Kidney (tissue), 14 donors: ENCODE measurements around the gene PBX3. TPM values are rescaled to one million over a fixed set of nuclear protein-coding genes. Genes with fewer than 3 reads are reported as not detected.

Source experiments
- DNase-seq, 5 donors: peaks; one replicate each; pipeline ENCODE4 v3.0.0-alpha.2; 2013 to 2020
- FAIRE-seq: peaks from 2 replicates; lab custom pipeline; 2012; peaks lifted over from hg19 to GRCh38; lab: Jason Lieb, UNC
- H3K27ac ChIP-seq, 2 donors: one replicate each; pipeline ENCODE4 v1.7.0; 2013; ENCODE audit warnings: low read depth in 2 of 2, low read length in 2 of 2, inconsistent platforms in 1 of 2
- H3K27me3 ChIP-seq: one replicate; pipeline ENCODE4 v1.7.1; 2013; ENCODE audit warnings: low read length, inconsistent platforms; ENCODE audit not compliant: control insufficient read depth, insufficient read depth
- H3K36me3 ChIP-seq, 3 donors: one replicate each; pipeline versions ENCODE4 v1.7.0 to v1.7.1; 2013; ENCODE audit warnings: low read length in 3 of 3, control low read depth in 1 of 3, inconsistent platforms in 1 of 3; ENCODE audit not compliant: insufficient read depth in 3 of 3, control insufficient read depth in 2 of 3
- H3K4me1 ChIP-seq, 3 donors: one replicate each; pipeline versions ENCODE4 v1.7.0 to v1.7.1; 2013; ENCODE audit warnings: low read length in 3 of 3, inconsistent platforms in 1 of 3, low read depth in 1 of 3; ENCODE audit not compliant: control insufficient read depth in 2 of 3, insufficient read depth in 2 of 3
- H3K4me3 ChIP-seq, 3 donors: one replicate each; pipeline versions ENCODE4 v1.7.0 to v1.8.1; 2013; ENCODE audit warnings: low read length in 3 of 3, control low read depth in 1 of 3, inconsistent platforms in 1 of 3
- H3K9ac ChIP-seq, 3 donors: one replicate each; pipeline versions ENCODE4 v1.7.0 to v1.7.1; 2013; ENCODE audit warnings: low read length in 3 of 3, control low read depth in 1 of 3, inconsistent platforms in 1 of 3
- H3K9me3 ChIP-seq, 3 donors: one replicate each; pipeline versions ENCODE4 v1.7.0 to v1.7.1; 2013; ENCODE audit warnings: low read length in 3 of 3, control low read depth in 1 of 3, inconsistent platforms in 1 of 3; ENCODE audit not compliant: control insufficient read depth in 2 of 3, insufficient read depth in 1 of 3
- CTCF ChIP-seq: IDR thresholded peaks from 3 replicates; pipeline ENCODE4 v1.5.1; 2012; ENCODE audit warnings: mild to moderate bottlenecking, moderate library complexity, borderline replicate concordance; ENCODE audit not compliant: insufficient read depth; ENCODE audit errors: extremely low read depth
- intact Hi-C: fragments of 100-400 bp; cut with DNase I; formaldehyde crosslinking; loops from one replicate; pipeline ENCODE4 v1.11.1; 2022
- polyA plus RNA-seq: library from polyadenylated mRNA; stranded (reverse); fragments of 350-450 nt; fragmentation: Illumina TruSeq; extraction: RNeasy Lipid Tissue Mini Kit (QIAGEN cat#74804); gene quantifications from one replicate; pipeline ENCODE4 v1.2.3, GENCODE V29; 2014; ENCODE audit warnings: low read depth, low replicate concordance; ENCODE audit not compliant: insufficient read depth
- total RNA-seq: library from RNA; stranded (reverse); fragmentation: NEBNext Ultra II Directional; extraction: Animal tissue kit (Norgen Biotek cat#: 25700); gene quantifications from one replicate; pipeline ENCODE4 v1.2.1, GENCODE V29; 2021
- donor health status: control.
- donor health status: control.
- donor health status: control.
- donor health status: control.
- donor health status: control.
- donor health status: DM: yes; HTN: yes; CAD: no.
- donor health status: Normal renal cell carcinoma (clear cell type).

PBX3 gene
- total and polyA plus RNA-seq, 2 donors from 2014 or later: 10.2 to 23.6 TPM

- no peaks in the 10 kb centered on the region for H3K36me3 ChIP-seq
- no peak overlapping the region for H3K4me3 ChIP-seq
- DNase-seq (peak in 1 of 5 donors; percentile 52), FAIRE-seq (no peak)
- H3K4me1 ChIP-seq: no peaks in the 10 kb centered on the region
- no peaks in the 10 kb centered on the region for H3K27me3 ChIP-seq
- no peak for TF ChIP-seq CTCF
- no peak overlapping the region for H3K9ac ChIP-seq
- no peaks in the 10 kb centered on the region for H3K9me3 ChIP-seq
- H3K27ac ChIP-seq: no peak overlapping the region
- intact Hi-C loops: no loop called here
Measured at GRCh38 chr9:125991886-125992529, 244.8 kb downstream of the PBX3 start.

- Histone ChIP-seq H3K9ac (no peak overlapping the region), H3K4me1 (no peaks in the 10 kb centered on the region), H3K36me3 (no peaks in the 10 kb centered on the region), H3K4me3 (no peak overlapping the region), H3K27ac (no peak overlapping the region), H3K9me3 (no peaks in the 10 kb centered on the region), H3K27me3 (no peaks in the 10 kb centered on the region)
- no peak for TF ChIP-seq CTCF
- FAIRE-seq: no peak
- intact Hi-C loops: no loop called here
- DNase-seq: peak in 1 of 5 donors; percentile 30
Measured at GRCh38 chr9:125992557-125992956, 245.4 kb downstream of the PBX3 start.

GRCh38 chr9:125993466-125993865 is 246.3 kb downstream of the PBX3 start:
- H3K9ac ChIP-seq: no peak overlapping the region
- H3K36me3 ChIP-seq: no peaks in the 10 kb centered on the region
- H3K27ac ChIP-seq: no peak overlapping the region
- DNase-seq (peak in 4 of 5 donors; percentile 31 to 66 (median 42)), FAIRE-seq (no peak)
- H3K27me3 ChIP-seq: no peaks in the 10 kb centered on the region
- no peak for TF ChIP-seq CTCF
- intact Hi-C loops: no loop called here
- no peaks in the 10 kb centered on the region for H3K4me1 ChIP-seq
- H3K9me3 ChIP-seq: no peaks in the 10 kb centered on the region
- H3K4me3 ChIP-seq: no peak overlapping the region
